GM23338 (cell line): Measurements from ENCODE around the gene PCGF2. TPM values are rescaled to one million over a fixed set of nuclear protein-coding genes. Genes with fewer than 3 reads are reported as not detected.

ENCODE experiments used
- ATAC-seq: fragments of 200-7000 bp; cut with Tn5 transposase; 3 replicates; pipeline ENCODE4 v1.9.1; 2020
- DNase-seq: peaks from one replicate; pipeline ENCODE4 v3.0.0-alpha.2; 2015; ENCODE audit warnings: low spot score
- H2AFZ ChIP-seq: fragments of 200-600 bp; sonication (generic); 2 replicates; pipeline ENCODE4 v1.8.0; 2016; ENCODE audit warnings: antibody characterized with exemption, mild to moderate bottlenecking, moderate library complexity
- H3F3A ChIP-seq: fragments of 200-600 bp; sonication (generic); replicated peaks from 2 replicates; pipeline ENCODE4 v1.8.0; 2017; ENCODE audit warnings: antibody characterized with exemption, mixed run types, low read depth
- H3K27ac ChIP-seq: fragments of 200-600 bp; sonication (generic); 2 replicates; pipeline ENCODE4 v1.6.1; 2016; ENCODE audit warnings: low read depth
- H3K27me3 ChIP-seq: fragments of 200-600 bp; sonication (generic); 2 replicates; pipeline ENCODE4 v1.8.0; 2016; ENCODE audit warnings: mild to moderate bottlenecking, mixed run types, moderate library complexity; ENCODE audit not compliant: insufficient read depth
- H3K36me3 ChIP-seq: fragments of 200-600 bp; sonication (generic); 2 replicates; pipeline ENCODE4 v1.8.0; 2016; ENCODE audit warnings: mild to moderate bottlenecking; ENCODE audit not compliant: insufficient read depth
- H3K4me1 ChIP-seq: fragments of 200-600 bp; sonication (generic); 2 replicates; pipeline ENCODE4 v1.8.0; 2016; ENCODE audit warnings: mild to moderate bottlenecking, moderate library complexity; ENCODE audit not compliant: insufficient read depth
- H3K4me2 ChIP-seq: fragments of 200-600 bp; sonication (generic); 2 replicates; pipeline ENCODE4 v1.7.1; 2017; ENCODE audit warnings: mixed run types
- H3K4me3 ChIP-seq: fragments of 200-600 bp; sonication (generic); 2 replicates; pipeline ENCODE4 v1.6.1; 2016; ENCODE audit warnings: mixed run types
- H3K79me2 ChIP-seq: fragments of 200-600 bp; sonication (generic); replicated peaks from 2 replicates; pipeline ENCODE4 v1.8.0; 2017; ENCODE audit warnings: mild to moderate bottlenecking; ENCODE audit not compliant: insufficient read depth
- H3K9me2 ChIP-seq: fragments of 200-600 bp; sonication (generic); 2 replicates; pipeline ENCODE4 v1.8.0; 2017; ENCODE audit not compliant: insufficient read depth
- H4K20me1 ChIP-seq: fragments of 200-600 bp; sonication (generic); replicated peaks from 2 replicates; pipeline ENCODE4 v1.8.0; 2017; ENCODE audit warnings: mild to moderate bottlenecking; ENCODE audit not compliant: insufficient read depth
- H3K27ac Mint-ChIP-seq: 2 replicates; pipeline ENCODE4 v1.8.0; 2020; ENCODE audit warnings: inconsistent platforms, mild to moderate bottlenecking, moderate library complexity, mixed read lengths
- H3K27me3 Mint-ChIP-seq: 3 replicates; pipeline ENCODE4 v1.8.0; 2022; ENCODE audit warnings: low read depth, mild to moderate bottlenecking, moderate library complexity, mixed read lengths, inconsistent platforms; ENCODE audit not compliant: insufficient read depth, poor library complexity
- H3K36me3 Mint-ChIP-seq: 3 replicates; pipeline ENCODE4 v1.8.0; 2021; ENCODE audit warnings: low read depth, mild to moderate bottlenecking, inconsistent platforms, moderate library complexity, mixed read lengths
- H3K4me1 Mint-ChIP-seq: 3 replicates; pipeline ENCODE4 v1.8.0; 2020; ENCODE audit warnings: mild to moderate bottlenecking, inconsistent platforms, mixed read lengths
- H3K4me3 Mint-ChIP-seq: 3 replicates; pipeline ENCODE4 v1.8.0; 2021; ENCODE audit warnings: moderate library complexity, mild to moderate bottlenecking, inconsistent platforms, mixed read lengths
- H3K9me3 Mint-ChIP-seq: 3 replicates; pipeline ENCODE4 v1.8.0; 2020; ENCODE audit warnings: moderate library complexity, mild to moderate bottlenecking, inconsistent platforms, mixed read lengths
- CTCF ChIP-seq, 2 experiments: fragments of 200-600 bp in 1 of 2; sonication (generic) in 1 of 2; conservative IDR thresholded peaks; 2 replicates each; pipeline versions ENCODE4 v1.5.1 to v1.6.1; 2016 to 2017; ENCODE audit warnings: antibody characterized with exemption in 2 of 2, low read depth in 2 of 2, mild to moderate bottlenecking in 2 of 2, moderate library complexity in 1 of 2
- ETS1 ChIP-seq: IDR thresholded peaks from 2 replicates; pipeline ENCODE4 v1.6.1; 2016; ENCODE audit warnings: antibody characterized with exemption
- EZH2 ChIP-seq: fragments of 200-600 bp; sonication (generic); IDR thresholded peaks from one replicate; pipeline ENCODE4 v1.8.0; 2017; ENCODE audit warnings: antibody characterized with exemption, mild to moderate bottlenecking, low read depth; ENCODE audit not compliant: unreplicated experiment
- EZH2phosphoT487 ChIP-seq: fragments of 200-600 bp; sonication (generic); IDR thresholded peaks from one replicate; pipeline ENCODE4 v1.8.1; 2018; ENCODE audit warnings: antibody characterized with exemption; ENCODE audit not compliant: unreplicated experiment
- NANOG ChIP-seq: IDR thresholded peaks from 2 replicates; pipeline ENCODE4 v1.6.1; 2016; ENCODE audit warnings: antibody characterized with exemption, borderline replicate concordance
- POLR2AphosphoS5 ChIP-seq: IDR thresholded peaks from 2 replicates; pipeline ENCODE4 v1.6.1; 2016; ENCODE audit warnings: antibody characterized with exemption, low read depth
- REST ChIP-seq: IDR thresholded peaks from one replicate; pipeline ENCODE4 v1.6.1; 2018; ENCODE audit warnings: antibody characterized with exemption; ENCODE audit not compliant: unreplicated experiment
- ZNF114 ChIP-seq: fragments of 250-450 bp; sonication (Bioruptor Pico); IDR thresholded peaks from 2 replicates; pipeline ENCODE4 v1.5.0; 2020; ENCODE audit warnings: mild to moderate bottlenecking, moderate library complexity
- ZNF331 ChIP-seq: fragments of 250-450 bp; sonication (Bioruptor Pico); IDR thresholded peaks from 2 replicates; pipeline ENCODE4 v1.5.0; 2020; ENCODE audit warnings: low read depth, mild to moderate bottlenecking, moderate library complexity
- ZNF462 ChIP-seq: fragments of 250-450 bp; sonication (Bioruptor Pico); IDR thresholded peaks from 2 replicates; pipeline ENCODE4 v1.5.0; 2020; ENCODE audit warnings: mild to moderate bottlenecking, moderate library complexity
- polyA plus RNA-seq: library from polyadenylated mRNA; unstranded; fragments of >200 nt; fragmentation: Nextera tagmentation; extraction: Ambion mirVana; gene quantifications from 2 replicates; pipeline ENCODE4 v1.2.1, GENCODE V29; 2016
- total RNA-seq: library from RNA; depleted of rRNA; stranded (reverse); fragments of >200 nt; shearing (Covaris generic); gene quantifications from 2 replicates; pipeline ENCODE4 v1.2.3, GENCODE V29; 2014

PCGF2 gene
- total and polyA plus RNA-seq, 2 experiments from 2014 or later: 21.1 to 51.9 TPM

GRCh38 chr17:38697061-38697820, 50.9 kb downstream of the PCGF2 start:
- Mint-ChIP-seq H3K27me3 (peaks cover 60% of the 10 kb centered on the region), H3K4me1 (peaks cover 21% of the 10 kb centered on the region), H3K9me3 (no peaks in the 10 kb centered on the region), H3K36me3 (no peaks in the 10 kb centered on the region; the same call in 2 of the 3 replicates), H3K27ac (no peak overlapping the region), H3K4me3 (no peak overlapping the region; the same call in 2 of the 3 replicates)
- no peak overlapping the region for H3K4me2 ChIP-seq
- no peak overlapping the region for H3K27ac ChIP-seq
- H3K79me2 ChIP-seq: no peaks in the 10 kb centered on the region
- no peak overlapping the region for H2AFZ ChIP-seq
- peaks cover 12% of the 10 kb centered on the region for H3F3A ChIP-seq
- TF ChIP-seq ZNF331 (CRISPR knock-in tag) (no peak), CTCF (conservative IDR thresholded peaks at IDR 0.05; ENCODE audit: low read depth in 2 of 2) (no peak), NANOG (no peak), ZNF114 (no peak), ZNF462 (no peak), EZH2 (no peak), REST (no peak), ETS1 (no peak), EZH2phosphoT487 (no peak), POLR2AphosphoS5 (no peak)
- H3K4me3 ChIP-seq: no peak overlapping the region
- no peaks in the 10 kb centered on the region for H3K36me3 ChIP-seq
- H3K4me1 ChIP-seq: no peaks in the 10 kb centered on the region
- peaks cover 8% of the 10 kb centered on the region for H4K20me1 ChIP-seq
- peaks cover 57% of the 10 kb centered on the region for H3K27me3 ChIP-seq
- no peaks in the 10 kb centered on the region for H3K9me2 ChIP-seq
- DNase-seq: no peak
- no peak for ATAC-seq
